Breast epithelium (tissue), 4 donors: ENCODE measurements around the gene MYO18B. TPM values are rescaled to one million over a fixed set of nuclear protein-coding genes. Genes with fewer than 3 reads are reported as not detected.
"Not testable (repeated sequence)": the region's sequence is repeated elsewhere in the genome, so short reads cannot be mapped to it uniquely, and the experiment has no call there.

ENCODE experiments used
- DNase-seq, 2 donors: peaks; one replicate each; pipeline ENCODE4 v3.0.0-alpha.2; 2019; ENCODE audit warnings: low spot score in 2 of 2
- H3K27ac ChIP-seq, 2 donors: fragments of 200-600 bp; sonication (generic) in 1 of 2; one replicate each; pipeline ENCODE4 v1.5.1; 2016 to 2019; ENCODE audit warnings: mild to moderate bottlenecking in 1 of 2
- H3K27me3 ChIP-seq, 2 donors: fragments of 200-600 bp; sonication (generic) in 1 of 2; one replicate each; pipeline versions ENCODE4 v1.5.1 to v1.6.0; 2017 to 2019; ENCODE audit warnings: control low read depth in 1 of 2, mild to moderate bottlenecking in 1 of 2
- H3K36me3 ChIP-seq: fragments of 200-600 bp; one replicate; pipeline ENCODE4 v1.5.1; 2019
- H3K4me1 ChIP-seq, 2 donors: fragments of 200-600 bp; sonication (generic); one replicate each; pipeline ENCODE4 v1.5.1; 2016 to 2019; ENCODE audit warnings: control low read depth in 1 of 2
- H3K4me3 ChIP-seq, 3 donors: fragments of 200-600 bp; sonication (generic); 1 replicate in 2 of 3; 2 replicates in 1 of 3; pipeline ENCODE4 v1.5.1; 2016 to 2019; ENCODE audit warnings: mild to moderate bottlenecking in 3 of 3, moderate library complexity in 2 of 3
- H3K9me3 ChIP-seq, 2 donors: fragments of 200-600 bp; sonication (generic) in 1 of 2; one replicate each; pipeline ENCODE4 v1.5.1; 2016 to 2019; ENCODE audit warnings: control low read depth in 1 of 2
- POLR2A ChIP-seq: fragments of 450-650 bp; IDR thresholded peaks from one replicate; pipeline ENCODE4 v1.6.1; 2016; ENCODE audit warnings: antibody characterized with exemption, mild to moderate bottlenecking, moderate library complexity
- POLR2AphosphoS5 ChIP-seq, 3 donors: sonication (generic); formaldehyde crosslinking; IDR thresholded peaks; one replicate each; pipeline ENCODE4 v1.6.1; 2017; ENCODE audit warnings: antibody characterized with exemption in 3 of 3
- intact Hi-C: fragments of 100-400 bp; cut with DNase I; formaldehyde crosslinking; loops from one replicate; pipeline ENCODE4 v1.15.1; 2023; ENCODE audit warnings: low total_unique reads
- total RNA-seq, 3 donors: library from RNA; depleted of rRNA; stranded (reverse); fragments of >200 nt; gene quantifications; one replicate each; pipeline ENCODE4 v1.1.0, GENCODE V29; 2016
- TF ChIP-seq, protein P1 (sequence below), 3 donors: fragments of 450-650 bp; IDR thresholded peaks; one replicate each; pipeline ENCODE4 v1.5.1; 2016 to 2017; ENCODE audit warnings: antibody characterized with exemption in 3 of 3, mild to moderate bottlenecking in 3 of 3, moderate library complexity in 3 of 3

The MYO18B gene
- total RNA-seq, 3 donors from 2014 or later = under 0.01 to 0.16 (median 0.15) TPM

DNA sequence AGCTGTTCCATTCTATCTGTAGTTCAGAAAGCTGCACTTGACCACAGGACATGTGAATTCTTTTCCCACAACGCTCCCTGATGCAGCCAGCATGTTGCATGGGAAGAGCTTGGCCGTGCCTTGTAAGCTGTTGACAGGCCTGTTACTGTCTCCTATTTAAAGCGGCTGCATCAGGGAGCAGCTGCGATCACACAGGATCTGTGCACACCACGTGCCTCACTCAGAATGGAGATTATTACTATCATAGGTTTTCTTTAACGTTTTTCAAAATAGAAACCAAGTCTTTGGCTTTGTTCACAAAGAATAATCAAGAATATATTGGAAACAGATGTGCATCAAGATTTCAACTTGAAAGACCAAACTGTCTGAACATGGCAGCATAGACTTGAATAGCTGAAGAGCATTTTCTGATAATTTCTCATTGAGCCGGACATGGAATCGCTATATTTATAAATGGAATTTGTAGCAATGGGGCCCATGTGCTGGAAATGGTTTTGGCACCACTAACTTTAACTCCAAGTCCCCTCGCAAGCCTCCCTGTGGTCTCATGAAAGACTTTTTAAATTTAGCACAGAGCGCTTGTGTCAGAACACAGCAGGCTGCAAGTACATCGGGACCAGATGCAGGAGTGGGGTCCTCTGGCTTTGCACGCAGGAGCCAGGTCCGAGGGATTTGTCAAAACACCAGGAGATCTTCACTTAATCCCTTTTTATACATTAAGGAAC is 40.8 kb upstream of the MYO18B start:
- no peaks in the 10 kb centered on the region for H3K27me3 ChIP-seq
- intact Hi-C loops = loop anchor here (5.0 kb wide), 1 partner anchor 239 kb away; no protein-coding TSS in a partner anchor
- no peaks in the 10 kb centered on the region for H3K9me3 ChIP-seq
- no peak for DNase-seq
- H3K4me3 ChIP-seq = no peak overlapping the region
- H3K36me3 ChIP-seq = no peaks in the 10 kb centered on the region
- no peak for TF ChIP-seq POLR2A
- no peak for TF ChIP-seq POLR2AphosphoS5 (IDR thresholded peaks at IDR 0.05)
- TF ChIP-seq, protein P1, sequence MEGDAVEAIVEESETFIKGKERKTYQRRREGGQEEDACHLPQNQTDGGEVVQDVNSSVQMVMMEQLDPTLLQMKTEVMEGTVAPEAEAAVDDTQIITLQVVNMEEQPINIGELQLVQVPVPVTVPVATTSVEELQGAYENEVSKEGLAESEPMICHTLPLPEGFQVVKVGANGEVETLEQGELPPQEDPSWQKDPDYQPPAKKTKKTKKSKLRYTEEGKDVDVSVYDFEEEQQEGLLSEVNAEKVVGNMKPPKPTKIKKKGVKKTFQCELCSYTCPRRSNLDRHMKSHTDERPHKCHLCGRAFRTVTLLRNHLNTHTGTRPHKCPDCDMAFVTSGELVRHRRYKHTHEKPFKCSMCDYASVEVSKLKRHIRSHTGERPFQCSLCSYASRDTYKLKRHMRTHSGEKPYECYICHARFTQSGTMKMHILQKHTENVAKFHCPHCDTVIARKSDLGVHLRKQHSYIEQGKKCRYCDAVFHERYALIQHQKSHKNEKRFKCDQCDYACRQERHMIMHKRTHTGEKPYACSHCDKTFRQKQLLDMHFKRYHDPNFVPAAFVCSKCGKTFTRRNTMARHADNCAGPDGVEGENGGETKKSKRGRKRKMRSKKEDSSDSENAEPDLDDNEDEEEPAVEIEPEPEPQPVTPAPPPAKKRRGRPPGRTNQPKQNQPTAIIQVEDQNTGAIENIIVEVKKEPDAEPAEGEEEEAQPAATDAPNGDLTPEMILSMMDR (IDR thresholded peaks at IDR 0.05) = no peak
- H3K27ac ChIP-seq = no peak overlapping the region
- H3K4me1 ChIP-seq = peaks cover 0 to 10% of the 10 kb centered on the region in 2 donors

DNA sequence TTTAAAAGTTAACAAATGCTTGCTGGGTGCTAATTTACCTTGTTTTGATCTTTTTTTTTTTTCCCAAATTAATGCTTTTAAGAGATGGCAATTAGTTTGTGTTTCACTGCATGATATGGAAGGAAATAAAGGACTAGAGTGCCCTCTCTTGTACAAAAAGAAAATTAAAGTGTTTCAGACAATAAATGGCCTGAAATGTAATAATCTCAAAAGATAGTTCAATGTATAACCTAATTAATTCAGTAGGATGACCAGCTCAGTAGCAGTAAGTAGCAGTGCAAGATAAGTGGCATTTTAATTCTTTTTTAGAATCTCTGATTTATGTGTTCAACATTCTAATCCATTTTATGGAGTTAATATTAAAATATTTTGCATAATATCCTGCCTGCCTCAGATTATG is 39.9 kb upstream of the MYO18B start:
- TF ChIP-seq, protein P1 (IDR thresholded peaks at IDR 0.05) = peak in 2 of 3 donors; percentile 38 to 41
- no peak for TF ChIP-seq POLR2AphosphoS5 (IDR thresholded peaks at IDR 0.05)
- TF ChIP-seq POLR2A = no peak
- DNase-seq = no peak
- Histone ChIP-seq H3K27me3 (no peaks in the 10 kb centered on the region), H3K9me3 (no peaks in the 10 kb centered on the region), H3K36me3 (no peaks in the 10 kb centered on the region), H3K27ac (no peak overlapping the region), H3K4me1 (peaks cover 0 to 2% of the 10 kb centered on the region in 2 donors), H3K4me3 (no peak overlapping the region)
- intact Hi-C loops = loop anchor here (5.0 kb wide), 1 partner anchor 240 kb away; no protein-coding TSS in a partner anchor

DNA sequence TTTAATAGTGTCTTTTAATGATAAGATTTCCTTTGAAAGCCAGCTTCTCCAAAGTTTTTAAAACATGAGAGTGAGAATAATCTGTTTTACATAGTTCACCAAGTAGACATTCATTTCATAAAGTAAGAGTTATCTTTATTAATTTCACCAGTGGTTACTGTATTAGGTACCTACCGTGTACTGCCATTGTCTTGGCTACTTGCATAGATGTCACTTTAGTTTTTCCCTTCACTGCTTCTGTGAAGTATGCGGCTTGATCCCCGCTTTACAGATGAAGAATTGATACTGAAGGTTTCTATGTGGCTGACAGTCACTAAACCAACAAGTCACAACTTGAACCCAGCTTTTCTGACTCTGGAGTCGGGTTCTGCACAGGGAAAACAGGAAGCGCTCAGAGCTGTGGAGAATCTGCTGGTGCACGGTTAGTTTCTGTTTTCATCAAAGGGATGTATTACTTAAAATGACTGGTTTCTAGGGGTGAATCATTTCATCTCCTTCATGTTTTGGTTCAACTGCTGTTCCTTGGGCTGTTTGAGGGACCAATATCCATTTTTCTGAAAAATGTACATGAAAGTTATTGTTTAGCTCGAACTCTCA is 39.3 kb upstream of the MYO18B start:
- Histone ChIP-seq H3K4me3 (no peak overlapping the region), H3K27ac (no peak overlapping the region), H3K4me1 (no peaks in the 10 kb centered on the region), H3K36me3 (no peaks in the 10 kb centered on the region), H3K27me3 (no peaks in the 10 kb centered on the region), H3K9me3 (no peaks in the 10 kb centered on the region)
- intact Hi-C loops = loop anchor here (5.0 kb wide), 1 partner anchor 240 kb away; no protein-coding TSS in a partner anchor
- TF ChIP-seq, protein P1 (IDR thresholded peaks at IDR 0.05) = no peak
- TF ChIP-seq POLR2AphosphoS5 (IDR thresholded peaks at IDR 0.05) (no peak), POLR2A (no peak)
- no peak for DNase-seq

DNA sequence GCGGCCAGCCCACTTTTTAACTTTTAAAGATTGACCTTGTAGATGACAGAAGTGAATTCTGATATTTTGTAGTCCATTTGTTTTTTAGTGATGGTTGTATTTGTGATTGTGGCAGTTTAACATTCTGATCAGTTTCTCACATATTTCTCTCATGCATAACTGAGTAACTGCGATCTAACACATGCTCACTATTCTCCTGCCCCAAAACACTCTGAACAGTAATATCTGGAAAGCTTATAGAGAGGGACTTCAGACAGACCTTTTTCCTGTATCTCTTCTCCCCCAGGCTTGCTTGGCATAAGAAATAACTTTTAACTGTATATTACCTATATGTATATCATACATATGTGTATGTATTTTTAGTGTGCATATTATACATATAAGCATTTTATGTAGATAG is 37.3 kb upstream of the MYO18B start:
- TF ChIP-seq POLR2AphosphoS5 (IDR thresholded peaks at IDR 0.05) (no peak), POLR2A (no peak)
- TF ChIP-seq, protein P1 (IDR thresholded peaks at IDR 0.05) = no peak
- no peak for DNase-seq
- Histone ChIP-seq H3K36me3 (no peaks in the 10 kb centered on the region), H3K27me3 (no peaks in the 10 kb centered on the region), H3K9me3 (no peaks in the 10 kb centered on the region), H3K4me1 (no peaks in the 10 kb centered on the region), H3K4me3 (no peak overlapping the region), H3K27ac (no peak overlapping the region)
- intact Hi-C loops = loop anchor here (5.0 kb wide), 1 partner anchor 242 kb away; no protein-coding TSS in a partner anchor

DNA sequence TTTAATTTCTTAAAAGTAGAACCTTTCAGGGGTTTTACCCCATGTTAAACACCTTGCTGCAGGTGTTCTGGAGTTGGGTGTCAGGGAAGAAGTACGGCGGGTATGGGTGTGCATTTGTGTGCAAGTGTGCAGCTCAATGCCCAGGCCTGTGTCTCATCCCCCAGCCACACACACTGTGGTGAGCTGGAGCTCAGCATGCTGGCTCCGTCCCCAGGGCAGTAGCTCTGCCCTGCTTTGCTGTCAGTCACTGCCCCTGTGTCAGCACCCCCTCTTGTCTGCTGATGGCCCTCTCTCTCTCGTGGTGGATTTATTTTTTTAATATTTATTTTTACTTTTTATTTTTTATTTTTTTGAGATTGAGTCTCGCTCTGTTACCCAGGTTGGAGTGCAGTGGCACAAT is 35.8 kb upstream of the MYO18B start:
- Histone ChIP-seq H3K9me3 (no peaks in the 10 kb centered on the region), H3K36me3 (no peaks in the 10 kb centered on the region), H3K4me1 (no peaks in the 10 kb centered on the region), H3K4me3 (no peak overlapping the region), H3K27me3 (no peaks in the 10 kb centered on the region), H3K27ac (no peak overlapping the region)
- intact Hi-C loops = no loop called here
- TF ChIP-seq, protein P1 (IDR thresholded peaks at IDR 0.05) = no peak
- TF ChIP-seq POLR2AphosphoS5 (IDR thresholded peaks at IDR 0.05) (no peak), POLR2A (no peak)
- DNase-seq = no peak

DNA sequence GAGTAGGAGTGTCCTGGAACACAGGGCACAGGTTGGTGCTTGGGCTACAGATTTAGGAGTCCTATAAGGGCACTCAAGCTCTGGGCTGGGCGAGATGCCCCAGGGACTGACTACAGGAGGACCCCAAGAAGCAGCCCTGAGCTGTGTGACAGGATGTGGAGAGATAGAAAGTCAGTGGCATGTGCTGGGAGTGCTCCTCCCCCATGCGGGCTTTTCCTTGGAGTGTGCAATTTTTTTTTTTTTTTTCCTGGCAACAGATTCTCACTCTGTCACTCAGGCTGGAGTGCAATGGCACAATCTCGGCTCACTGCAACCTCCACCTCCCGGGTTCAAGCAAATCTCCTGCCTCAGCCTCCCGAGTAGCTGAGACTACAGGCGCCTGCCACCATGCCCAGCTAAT is 33.6 kb upstream of the MYO18B start:
- H3K9me3 ChIP-seq, intact Hi-C loops, H3K4me3 ChIP-seq, DNase-seq, H3K27me3 ChIP-seq, H3K36me3 ChIP-seq, H3K4me1 ChIP-seq, H3K27ac ChIP-seq: not testable (repeated sequence)
